NCI-H1930 (cell line): ENCODE data around the gene LINGO1.

Experiments
- DNase-seq, 2 experiments: peaks; one replicate each; lab custom pipeline; 2025; lab: John Stamatoyannopoulos, UW

LINGO1 gene, protein sequence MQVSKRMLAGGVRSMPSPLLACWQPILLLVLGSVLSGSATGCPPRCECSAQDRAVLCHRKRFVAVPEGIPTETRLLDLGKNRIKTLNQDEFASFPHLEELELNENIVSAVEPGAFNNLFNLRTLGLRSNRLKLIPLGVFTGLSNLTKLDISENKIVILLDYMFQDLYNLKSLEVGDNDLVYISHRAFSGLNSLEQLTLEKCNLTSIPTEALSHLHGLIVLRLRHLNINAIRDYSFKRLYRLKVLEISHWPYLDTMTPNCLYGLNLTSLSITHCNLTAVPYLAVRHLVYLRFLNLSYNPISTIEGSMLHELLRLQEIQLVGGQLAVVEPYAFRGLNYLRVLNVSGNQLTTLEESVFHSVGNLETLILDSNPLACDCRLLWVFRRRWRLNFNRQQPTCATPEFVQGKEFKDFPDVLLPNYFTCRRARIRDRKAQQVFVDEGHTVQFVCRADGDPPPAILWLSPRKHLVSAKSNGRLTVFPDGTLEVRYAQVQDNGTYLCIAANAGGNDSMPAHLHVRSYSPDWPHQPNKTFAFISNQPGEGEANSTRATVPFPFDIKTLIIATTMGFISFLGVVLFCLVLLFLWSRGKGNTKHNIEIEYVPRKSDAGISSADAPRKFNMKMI

DNA sequence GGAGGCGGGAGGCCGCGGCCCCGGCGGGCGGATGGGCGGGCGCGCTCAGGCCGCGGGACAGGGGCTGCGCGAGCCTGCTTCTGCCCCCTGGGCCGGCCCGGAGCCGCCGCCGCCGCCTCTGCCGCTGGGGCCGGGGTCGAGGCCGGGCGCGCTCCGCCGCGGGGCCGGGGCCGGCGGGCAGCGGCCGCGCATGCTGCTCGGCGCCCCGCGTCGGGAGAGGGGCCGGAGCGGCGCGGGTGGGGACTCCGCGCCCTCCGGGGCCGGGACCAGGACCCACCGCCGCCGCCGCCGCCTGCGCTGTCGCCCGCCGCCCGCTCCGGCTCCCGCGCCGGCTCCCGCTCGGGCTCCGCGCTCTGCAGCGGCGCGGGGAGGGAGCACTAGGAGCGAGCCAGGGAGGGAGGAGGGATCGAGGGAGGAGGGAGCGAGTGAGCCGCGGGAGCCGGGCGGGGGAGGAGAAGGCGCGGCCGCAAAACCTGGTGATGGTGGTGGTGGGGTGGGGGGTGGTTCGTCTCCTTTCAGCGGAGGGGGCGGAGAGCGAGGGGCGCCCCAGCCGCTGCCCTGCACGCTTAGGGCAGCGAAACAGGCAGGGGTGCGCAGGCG lies at the start of gene LINGO1:
TSS of gene LINGO1 (minus strand) at position 379 of the 600 bp plus-strand sequence. CDS start 597 bp downstream, outside the sequence.
- no peak for DNase-seq

DNA sequence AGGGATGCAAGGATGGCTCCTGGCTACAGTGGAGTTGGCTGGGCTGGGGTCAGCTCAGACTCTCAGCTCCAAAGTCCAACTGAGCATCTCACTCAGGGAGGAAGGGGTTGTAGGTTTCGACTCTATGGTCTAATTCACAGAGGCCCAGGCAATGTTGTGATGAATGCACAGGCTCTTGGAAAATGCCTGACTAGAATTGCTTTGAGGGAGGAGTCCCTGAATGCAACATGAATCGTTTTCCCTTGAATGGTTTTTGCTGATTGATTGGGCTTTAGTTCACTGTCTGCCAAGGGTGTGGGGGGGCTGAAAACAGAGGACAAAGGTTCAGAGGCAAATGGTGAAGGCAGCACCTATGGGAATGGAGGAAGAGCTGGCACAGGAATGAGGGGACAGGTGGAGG lies 48.6 kb upstream of the LINGO1 start:
- DNase-seq, result no peak

DNA sequence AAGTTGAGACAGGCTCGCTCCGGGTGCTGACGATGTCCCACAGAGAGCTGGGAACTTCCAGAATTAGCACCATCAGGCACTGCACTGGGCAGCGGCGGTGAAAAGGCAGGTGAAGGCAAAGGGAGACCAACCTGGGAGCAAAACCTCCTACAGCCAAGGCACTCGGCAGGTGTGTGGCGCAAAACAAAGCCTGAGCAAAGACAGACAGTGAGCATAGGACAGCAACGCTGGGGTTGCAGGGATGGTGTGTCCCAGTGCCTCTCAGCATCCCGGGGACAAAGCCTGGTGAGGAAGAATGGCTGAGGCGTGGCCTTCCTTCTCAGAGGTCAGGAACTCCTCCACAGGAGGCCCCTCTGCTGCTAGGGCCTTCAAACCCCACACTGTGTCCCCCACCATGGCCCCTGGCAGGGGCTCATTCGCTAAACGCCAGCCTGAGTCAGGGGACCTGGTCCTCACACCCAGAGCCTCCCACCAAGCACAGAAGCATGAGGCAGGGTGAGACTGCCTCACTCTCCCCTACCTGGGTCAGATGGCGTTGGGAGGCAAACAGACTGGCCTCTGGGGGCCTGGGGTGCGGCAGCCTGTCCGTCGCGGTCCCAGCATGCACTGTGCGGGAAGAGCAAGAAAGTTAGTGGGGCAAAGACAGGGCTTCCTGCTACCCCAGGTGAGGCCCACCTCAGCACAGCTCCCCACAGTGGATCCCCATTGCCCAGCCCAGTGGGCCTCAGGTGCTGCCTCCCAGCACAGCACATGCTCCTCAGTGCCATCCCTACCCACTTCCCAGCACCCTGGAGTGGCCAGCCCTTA lies 44.1 kb upstream of the LINGO1 start:
- DNase-seq, result no peak

DNA sequence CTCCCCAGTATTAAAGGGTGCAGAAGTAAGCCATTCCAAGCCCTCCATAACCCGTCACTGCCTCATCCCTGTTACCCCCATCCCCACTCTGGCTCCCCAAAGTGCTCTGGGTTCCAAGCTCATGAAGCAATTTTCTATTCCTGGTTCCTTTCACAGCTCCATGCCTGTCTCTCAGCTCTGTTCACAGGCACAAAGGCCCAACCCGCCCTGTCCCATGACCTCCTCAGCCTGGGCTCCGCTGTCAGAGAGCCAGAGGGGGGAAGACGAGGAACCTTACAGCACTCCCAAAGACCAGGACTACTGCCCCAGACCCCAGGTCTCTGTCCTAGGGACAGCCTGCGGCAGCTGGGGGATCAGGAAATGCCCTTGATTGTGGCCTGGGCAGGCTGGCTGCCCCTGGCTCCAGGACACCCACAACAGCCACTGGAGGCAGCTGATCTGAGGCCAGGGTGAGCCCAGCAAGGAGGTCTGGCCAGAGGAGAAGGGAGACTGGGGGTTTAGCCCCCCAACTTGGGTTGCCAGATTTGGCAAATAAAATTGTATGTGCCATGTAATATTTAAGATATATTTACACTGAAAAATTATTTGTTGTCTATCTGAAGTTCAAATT lies 43.2 kb upstream of the LINGO1 start:
- no peak for DNase-seq

DNA sequence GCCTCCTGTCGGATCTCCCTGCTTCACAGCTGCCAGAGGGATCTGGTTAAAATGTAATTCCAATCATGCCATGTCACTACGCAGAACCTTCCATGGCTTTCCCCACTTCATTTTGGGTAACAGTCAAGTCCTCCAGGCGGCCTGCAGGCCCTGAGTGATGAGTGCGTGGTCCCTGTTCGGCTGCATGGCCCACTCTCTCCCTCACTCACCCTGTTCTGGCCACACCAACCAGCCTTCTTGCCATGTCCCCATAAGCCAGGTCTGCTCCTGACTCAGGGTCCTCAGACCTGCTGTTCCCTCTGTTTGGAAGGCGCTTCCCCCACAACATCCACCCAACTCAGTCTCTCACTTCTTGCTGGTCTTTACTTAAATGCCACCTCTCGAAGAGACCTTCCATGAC lies 41.6 kb upstream of the LINGO1 start:
- no peak for DNase-seq

DNA sequence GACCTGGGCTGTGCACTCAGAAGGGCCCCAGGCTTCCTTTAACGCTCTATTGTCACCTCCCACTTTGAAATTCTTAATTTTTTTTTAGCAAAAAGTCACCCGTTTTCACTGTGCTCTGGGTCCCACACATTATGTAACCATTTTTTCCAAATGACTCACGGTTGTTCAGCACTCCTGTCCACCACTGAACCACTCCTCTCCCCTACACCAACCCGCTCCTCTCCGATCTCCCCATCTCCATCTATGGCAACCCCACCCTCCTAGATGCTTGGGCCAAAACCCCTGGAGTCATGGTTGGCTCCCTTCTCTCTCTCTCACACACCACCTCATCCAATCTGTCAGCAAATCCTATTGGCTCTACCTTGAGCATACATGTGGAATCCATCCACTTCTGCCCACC lies 41.2 kb upstream of the LINGO1 start:
- DNase-seq, result no peak

DNA sequence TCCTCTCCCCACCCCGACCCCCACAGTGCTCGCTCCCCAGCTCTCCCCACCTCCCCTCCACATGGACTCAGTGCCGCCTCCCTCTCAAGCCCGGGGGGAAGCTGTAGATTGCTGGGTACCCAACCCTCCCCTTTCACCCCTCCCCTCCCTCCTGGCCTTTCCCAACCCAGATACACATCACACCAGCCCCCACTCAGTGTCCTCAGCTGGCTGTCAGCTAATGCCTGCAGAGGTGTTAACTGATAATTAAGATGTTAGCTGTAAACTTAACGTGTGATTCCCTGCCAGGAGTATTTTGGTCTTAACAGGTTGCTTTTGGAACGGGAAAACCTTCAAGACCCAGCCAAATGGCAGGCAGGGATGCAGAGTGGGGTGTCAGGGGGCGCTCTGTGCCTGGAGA lies 39.4 kb upstream of the LINGO1 start:
- DNase-seq, result no peak

DNA sequence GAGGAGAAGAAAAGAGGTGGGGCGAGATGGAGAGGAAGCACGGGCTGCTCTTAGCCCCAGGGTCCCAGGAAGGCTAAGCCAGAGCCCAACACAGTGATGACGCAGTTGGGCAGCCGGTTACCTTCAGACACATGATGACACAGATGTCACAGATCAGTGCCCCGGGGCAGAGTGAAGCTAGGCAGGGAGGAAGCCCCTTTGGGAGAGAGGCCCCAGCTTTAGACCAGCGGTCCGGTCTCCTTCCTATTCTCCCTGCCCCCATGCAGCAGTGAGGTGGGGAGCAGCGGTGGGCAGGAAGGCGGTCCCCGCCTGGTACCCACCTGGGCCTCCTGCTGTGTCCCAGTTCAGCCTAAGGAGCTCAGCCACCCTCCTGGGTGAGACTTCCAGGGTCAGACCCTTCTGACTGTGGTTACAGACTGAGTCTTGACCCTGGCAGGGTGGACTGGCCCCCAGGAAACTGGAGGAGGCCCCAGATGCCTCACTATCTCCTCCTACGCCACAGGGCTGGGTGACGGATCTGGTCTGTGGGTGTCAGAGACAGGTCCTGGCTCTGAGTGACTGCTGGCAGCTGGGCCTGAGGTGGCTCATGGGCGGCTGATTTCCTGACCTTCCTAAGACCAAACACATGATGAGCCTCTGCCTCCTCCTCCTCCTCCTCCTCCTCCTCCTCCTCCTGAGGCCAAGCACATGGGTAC lies 38.8 kb upstream of the LINGO1 start:
- DNase-seq, result no peak

DNA sequence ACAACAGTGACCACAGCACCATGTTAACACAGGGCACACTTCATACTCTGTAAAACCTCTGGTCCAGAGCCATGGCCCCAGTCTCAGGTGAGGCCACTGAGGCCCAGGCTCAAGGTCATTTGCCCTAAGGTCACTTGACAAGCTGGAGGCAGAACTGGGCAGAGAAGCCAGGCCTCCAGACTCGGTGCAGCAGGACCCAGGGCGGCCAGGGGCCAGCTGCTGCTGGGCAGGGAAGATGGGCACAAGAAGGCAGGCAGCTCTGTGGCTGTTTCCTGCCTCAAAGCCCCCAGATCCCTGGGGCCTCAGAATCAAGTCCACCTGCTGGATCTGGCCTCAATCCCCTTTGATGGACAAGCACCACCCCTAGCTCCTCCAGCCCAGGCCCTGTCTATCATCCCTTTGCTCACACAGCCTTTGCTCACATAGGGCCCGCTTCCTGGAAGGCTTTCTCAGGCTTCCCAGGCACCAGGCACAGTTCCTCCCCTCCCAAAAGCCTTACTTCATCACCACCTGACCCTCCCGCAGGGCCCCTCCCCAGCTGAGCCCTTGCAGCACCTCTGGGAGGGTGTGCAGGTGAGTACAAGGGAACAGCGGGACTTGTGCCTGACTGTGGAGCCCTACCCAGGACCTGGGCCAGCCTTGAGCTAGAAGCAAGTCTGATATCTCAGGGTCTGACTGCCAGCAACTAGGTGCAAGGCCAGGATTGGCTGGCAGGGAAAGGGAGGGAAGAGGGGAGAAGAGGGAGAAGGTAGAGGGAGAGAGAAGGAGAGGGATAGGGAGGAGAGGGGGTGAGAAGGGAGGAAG lies 38.0 kb upstream of the LINGO1 start:
- no peak for DNase-seq

DNA sequence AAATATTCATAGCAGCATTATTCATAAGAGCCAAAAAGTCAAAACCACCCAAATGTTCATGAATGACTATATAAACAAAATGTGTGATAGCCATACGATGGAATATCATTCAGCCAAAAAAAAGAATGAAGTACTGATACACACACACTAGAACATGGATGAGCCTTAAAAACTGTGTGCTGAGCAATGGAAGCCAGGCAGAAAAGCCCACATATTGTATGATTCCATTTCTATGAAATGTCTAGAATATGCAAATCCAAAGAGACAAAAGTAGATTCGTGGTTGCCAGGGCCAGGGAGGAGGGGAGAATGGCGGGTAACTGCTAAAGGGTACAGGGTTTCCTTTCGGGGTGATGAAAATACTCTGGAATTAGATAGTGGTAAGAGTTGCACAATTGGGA lies 37.2 kb upstream of the LINGO1 start:
- no peak for DNase-seq

DNA sequence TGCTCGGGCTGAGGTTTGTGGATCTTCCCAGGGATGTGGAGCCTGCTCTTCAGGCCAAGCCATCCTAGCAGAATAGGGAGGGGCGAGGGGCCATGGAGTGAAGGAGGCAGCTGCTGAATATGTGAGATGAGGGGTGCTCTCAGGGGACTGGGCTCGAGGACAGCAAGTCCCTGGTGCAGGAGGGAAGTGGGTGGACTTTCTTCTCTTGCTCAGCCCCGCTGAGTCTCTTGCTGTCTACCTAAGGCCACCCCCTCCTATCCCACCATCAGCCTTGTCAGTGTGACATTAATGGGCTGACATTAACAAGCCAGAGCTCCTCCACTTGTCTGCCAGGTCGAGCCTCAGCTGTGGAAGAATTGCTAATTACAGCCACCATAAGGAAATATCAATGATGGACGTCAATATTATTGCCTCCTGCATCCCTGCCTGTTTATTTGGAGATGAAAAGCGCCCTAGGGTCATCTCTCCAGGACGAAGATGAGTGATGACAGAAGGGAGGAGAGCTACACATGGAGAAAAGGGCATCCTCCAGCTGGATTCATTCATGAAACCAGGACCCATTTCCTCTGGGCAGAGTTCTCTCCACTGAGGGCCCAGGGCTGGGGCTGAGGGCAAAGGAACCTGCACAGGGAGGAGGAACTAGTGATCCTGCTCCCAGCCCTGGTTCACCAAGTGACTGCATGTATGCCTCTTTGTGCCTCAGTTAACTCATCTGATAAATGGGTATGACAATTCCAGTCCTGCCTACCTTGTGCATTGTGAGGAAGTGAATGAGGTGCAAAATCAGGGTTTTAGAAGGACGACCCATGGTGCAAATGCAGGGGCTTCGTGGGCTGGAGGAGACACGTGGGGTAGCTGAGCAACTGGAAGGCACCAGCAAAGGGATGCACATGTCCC lies 34.9 kb upstream of the LINGO1 start:
- DNase-seq, result no peak

DNA sequence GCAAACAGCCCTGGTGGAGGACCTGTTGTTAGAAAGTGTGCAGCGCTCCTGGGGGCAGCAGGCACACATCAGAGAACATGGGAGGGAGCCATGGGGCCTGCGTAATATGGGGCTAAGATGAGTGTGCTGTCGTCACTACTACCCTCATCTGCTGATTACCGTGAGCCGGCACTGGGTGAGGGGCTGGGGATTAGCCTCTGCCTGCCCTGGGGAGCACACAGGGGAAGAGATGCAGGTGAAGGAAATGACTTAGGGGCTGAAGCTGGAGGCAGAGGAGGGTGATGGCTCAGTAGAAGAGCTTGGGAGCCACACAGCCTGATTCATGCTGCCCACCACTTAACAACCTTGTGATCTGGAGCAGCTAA lies 33.6 kb upstream of the LINGO1 start:
- DNase-seq, result no peak

DNA sequence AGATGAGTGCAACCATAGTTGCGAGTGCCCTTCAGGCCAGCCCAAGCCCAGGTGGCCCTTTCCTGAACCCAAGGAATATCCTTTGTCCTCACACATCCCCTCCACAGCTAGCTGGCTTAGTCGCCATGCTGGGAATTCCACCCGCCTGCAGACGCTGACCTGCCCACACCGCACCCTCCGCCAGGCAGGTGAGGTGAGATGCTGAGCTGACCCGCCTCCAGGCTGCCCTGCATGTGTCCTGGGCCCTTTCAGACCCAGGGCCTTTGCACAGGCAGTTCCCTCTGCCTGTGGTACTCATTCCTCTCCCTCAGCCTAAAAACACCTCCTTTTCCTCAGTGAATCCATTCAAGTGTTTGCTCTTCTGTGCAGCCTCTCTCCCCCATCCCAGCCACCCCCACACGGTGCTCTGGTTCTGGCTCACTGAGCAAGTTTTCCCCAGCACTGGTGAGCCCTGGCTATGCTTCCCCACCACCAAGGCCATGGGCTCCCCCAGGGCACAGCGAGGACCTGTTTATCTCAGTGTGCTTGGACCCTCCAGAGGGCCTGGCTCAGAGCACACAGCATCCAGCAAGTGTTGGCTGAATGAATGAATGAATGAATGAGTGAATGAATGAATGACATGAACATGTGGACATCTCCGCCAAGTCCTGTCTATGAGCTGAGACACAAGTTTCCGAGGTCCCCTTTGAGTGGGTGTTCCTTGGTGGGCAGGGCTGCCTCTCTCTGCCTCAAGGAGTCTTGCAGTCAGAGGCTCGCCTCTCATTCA lies 33.0 kb upstream of the LINGO1 start:
- no peak for DNase-seq

DNA sequence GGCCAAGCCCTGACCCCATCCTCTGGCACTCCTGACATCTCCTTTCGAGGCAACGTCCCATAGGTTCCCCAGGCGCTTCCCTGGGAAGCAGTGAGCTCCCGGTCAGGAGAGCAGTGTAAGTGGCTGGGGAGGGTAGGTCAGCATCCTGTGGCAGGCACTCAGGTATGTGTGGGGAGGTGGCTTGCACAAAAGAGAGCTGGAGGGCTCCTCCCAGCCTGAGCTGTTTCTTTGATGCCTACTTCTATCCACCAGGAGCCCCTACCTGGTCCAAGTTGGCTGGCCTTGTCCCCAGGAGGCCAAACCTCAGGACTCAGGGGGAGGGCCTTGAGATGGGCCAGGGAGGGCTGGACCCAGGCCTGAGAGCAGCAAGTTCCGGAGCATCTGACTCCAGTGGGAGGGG lies 31.7 kb upstream of the LINGO1 start:
- DNase-seq, result no peak

DNA sequence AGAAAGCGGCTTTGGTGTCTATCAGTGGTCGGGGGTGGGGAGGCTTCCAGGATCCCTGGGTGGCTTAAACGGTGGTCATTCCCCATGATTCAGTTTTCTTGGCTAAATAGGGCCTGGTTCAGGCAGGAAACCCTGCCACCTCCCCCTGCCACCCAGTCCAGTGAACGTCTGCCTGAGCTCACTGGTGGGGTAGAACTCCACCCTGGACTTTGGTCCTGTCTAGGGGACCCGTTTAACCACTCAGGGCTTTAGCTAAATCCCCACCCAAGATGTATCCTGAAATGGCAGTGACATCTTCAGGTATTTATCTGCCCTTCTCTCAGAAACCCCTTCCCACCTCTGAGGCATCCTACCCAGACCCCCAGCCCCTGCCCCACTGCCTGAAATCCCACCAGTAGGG lies 30.5 kb upstream of the LINGO1 start:
- no peak for DNase-seq

DNA sequence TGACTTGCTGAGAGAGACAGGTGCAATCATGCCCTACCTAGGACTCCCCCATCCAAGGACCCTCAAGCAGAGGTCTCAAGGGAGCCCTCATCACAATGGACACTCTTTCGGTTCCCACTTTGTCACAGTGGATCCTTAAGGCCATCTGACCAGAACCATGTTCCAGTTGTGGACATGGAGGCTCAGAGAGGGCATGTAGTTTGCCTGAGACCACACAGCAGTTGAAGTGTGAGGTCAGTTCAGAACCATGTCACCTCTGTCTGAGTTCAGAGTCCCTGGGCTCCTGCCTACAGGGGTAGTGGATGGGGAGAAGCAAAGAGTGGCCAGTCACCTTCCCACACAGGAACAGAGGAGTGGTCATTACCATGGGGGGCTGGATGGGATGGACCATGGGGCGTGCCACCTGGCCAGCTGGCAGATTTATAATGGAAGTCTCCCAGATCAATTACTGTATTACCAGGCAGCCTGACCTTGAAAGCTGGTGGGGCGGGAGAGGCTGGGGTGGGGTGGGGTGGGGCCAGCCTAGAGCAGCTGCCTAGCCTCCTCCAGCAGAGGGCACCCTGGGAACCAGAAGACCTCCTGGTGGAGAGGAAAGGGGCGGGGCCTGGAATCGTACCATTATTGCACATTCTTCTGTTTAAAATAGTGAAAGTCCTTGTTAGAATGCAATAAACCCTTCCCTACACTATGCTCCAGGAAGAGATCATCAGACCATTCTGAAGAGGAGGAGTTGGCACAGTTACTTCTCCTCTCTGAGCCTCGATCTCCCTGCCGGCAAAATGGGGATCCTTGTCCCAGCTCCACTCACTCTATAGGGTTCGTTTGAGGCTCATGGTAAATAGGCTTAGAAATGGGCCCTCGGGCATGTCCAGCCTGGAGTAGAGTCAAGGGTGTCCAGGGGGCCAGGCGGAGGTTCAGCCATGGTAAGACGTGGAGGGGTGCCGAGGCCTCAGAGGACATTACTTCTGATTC lies 26.9 kb upstream of the LINGO1 start:
- DNase-seq, result no peak

DNA sequence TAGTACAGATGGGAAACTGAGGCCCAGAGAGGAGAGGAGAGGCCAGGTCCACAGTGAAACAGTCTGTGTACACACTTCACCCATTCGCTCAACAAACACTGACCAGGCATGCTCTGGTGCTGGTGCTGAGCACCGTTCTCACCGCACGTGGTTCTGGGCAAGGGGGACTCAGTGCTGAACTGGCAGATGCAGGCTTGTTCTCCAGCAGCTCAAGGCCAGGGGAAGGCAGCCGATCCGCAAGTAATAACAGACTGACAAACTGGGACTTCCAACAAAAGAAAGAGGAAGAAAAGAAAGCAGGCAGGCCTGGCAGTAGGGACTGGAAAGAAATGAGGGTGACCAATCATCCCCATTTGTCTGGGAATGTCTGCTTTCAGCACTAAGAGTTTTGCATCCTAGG lies 25.6 kb upstream of the LINGO1 start:
- DNase-seq, result no peak
